RPMI7951 (cell line): ENCODE results near the gene SLC38A9. TPM values are rescaled to one million over a fixed set of nuclear protein-coding genes. Genes with fewer than 3 reads are reported as not detected.

ENCODE experiments used
- DNase-seq: peaks from one replicate; pipeline ENCODE4 v3.0.0-alpha.2; 2012; ENCODE audit warnings: low read depth
- total RNA-seq: library from RNA; depleted of rRNA; stranded (reverse); fragments of >200 nt; shearing (Covaris generic); gene quantifications from 2 replicates; pipeline ENCODE4 v1.2.3, GENCODE V29; 2014; rRNA removed

SLC38A9 gene
- total RNA-seq, 1 experiment from 2014 or later: 24.2 TPM

GRCh38 chr5:55583578-55583977 lies 128.5 kb downstream of the SLC38A9 start:
- no peak for DNase-seq

DNA sequence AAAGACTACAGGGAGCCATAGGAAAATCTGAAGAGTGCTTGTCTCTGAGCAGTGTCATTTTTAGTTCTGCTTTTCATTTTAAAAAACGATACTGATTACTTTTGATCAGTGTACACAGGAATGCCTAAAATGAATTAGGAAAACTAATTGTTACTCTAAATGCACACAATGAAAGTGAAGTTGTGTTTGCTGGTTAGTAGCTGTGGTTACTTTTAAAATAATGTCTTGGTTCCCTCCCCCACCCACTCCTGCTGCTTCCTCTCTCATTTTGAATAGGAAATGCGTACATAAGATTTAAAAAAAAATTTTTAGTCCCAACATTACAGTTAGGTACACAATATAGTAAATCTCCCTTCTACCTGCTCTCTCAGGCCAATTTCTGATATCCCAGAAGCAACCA lies 129.9 kb downstream of the SLC38A9 start:
- no peak for DNase-seq

GRCh38 chr5:55580042-55580441 lies 132.1 kb downstream of the SLC38A9 start:
- no peak for DNase-seq

DNA sequence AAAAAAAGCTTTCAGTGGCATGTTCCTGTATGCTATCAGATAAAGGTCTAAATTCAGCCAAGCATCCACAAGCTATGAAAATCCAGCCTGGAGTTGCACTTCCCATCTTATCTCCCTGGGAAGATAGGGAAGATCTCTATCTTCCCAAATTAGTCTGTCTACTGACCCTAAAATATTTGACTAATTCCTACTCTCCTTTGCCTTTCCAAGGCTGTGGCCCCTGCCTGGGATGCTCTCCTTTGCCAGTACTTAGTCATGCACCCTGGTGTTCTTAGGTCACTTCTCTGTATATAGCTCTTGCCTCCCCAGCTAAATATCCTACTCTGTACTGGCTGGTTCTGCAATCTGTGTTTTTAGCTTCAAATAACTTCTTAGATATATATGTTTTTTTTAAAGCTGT lies 133.4 kb downstream of the SLC38A9 start:
- DNase-seq: no peak

- DNase-seq: peak; percentile 16
These were observed 134.6 kb downstream of the SLC38A9 start for GRCh38 chr5:55577353-55578060.

DNA sequence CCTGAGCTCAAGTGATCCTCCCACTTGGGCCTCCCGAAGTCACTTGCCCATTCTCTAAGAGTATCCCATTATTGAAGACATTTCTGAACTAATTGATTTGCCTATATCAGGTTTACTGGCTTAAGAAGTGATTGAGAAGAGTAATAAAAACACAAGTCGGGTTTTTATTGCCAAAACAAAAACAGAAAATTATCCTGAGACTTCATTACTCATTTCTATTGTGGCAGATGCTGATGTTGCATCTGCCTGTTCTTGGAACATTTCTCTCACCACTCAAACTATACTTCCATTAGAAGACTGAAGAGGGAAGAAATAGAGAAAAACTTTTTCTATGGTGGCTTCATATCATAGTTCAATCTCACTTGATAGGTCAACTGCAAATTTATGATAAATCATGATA lies 135.5 kb downstream of the SLC38A9 start:
- DNase-seq: no peak

Other genes starting within 250 kb of the SLC38A9 start
- gene PLPP1, start 177.4 kb downstream of the SLC38A9 start, total RNA-seq: 26.7 and 30.3 TPM in 2 replicates
- gene DDX4, start 25.7 kb upstream of the SLC38A9 start, total RNA-seq: not detected in 2 replicates
- gene IL31RA, start 139.0 kb upstream of the SLC38A9 start, total RNA-seq: 0.24 and 0.68 TPM in 2 replicates